ENCODE data around the gene GPR35. TPM values are rescaled to one million over a fixed set of nuclear protein-coding genes. Genes with fewer than 3 reads are reported as not detected.
A peak's percentile ranks its signal among the peaks of the same experiment; 100 is the strongest.

GPR35 gene
- total and polyA plus RNA-seq, 2 of the 13 experiments (the other 11 are each of a cell fraction or from before 2014, with no cell fraction given), result 27.1 to 44.2 TPM

- TF ChIP-seq ZBTB10 (CRISPR knock-in tag; IDR thresholded peaks at IDR 0.05; ENCODE audit: borderline replicate concordance), result peak; percentile 62; the same call in 1 of the 2 replicates
- no peak for TF ChIP-seq ZNF564 (CRISPR knock-in tag; IDR thresholded peaks at IDR 0.05)
- TF ChIP-seq BRD4 (CRISPR knock-in tag; IDR thresholded peaks at IDR 0.05), result peak; percentile 29; the same call in 1 of the 2 replicates
- peak; percentile 69 for TF ChIP-seq JUND (CRISPR knock-in tag; IDR thresholded peaks at IDR 0.05)
- TF ChIP-seq ELF3 (CRISPR knock-in tag; IDR thresholded peaks at IDR 0.05), result peak; percentile 70; the same call in 1 of the 2 replicates
- peak; percentile 99 for TF ChIP-seq ZBTB7A (CRISPR knock-in tag; IDR thresholded peaks at IDR 0.05)
- peak; percentile 35; the same call in 1 of the 3 replicates for TF ChIP-seq MXI1 (IDR thresholded peaks at IDR 0.05; ENCODE audit: borderline replicate concordance, low read depth, low read length)
- TF ChIP-seq ERF (CRISPR knock-in tag; IDR thresholded peaks at IDR 0.05), result no peak
- TF ChIP-seq ZBTB7B (CRISPR knock-in tag; IDR thresholded peaks at IDR 0.05), result peak; percentile 96
- peak; percentile 46; the same call in 1 of the 2 replicates for TF ChIP-seq ZNF501 (CRISPR knock-in tag; IDR thresholded peaks at IDR 0.05)
- peak; percentile 31; the same call in 1 of the 2 replicates for TF ChIP-seq NR1H2 (CRISPR knock-in tag; IDR thresholded peaks at IDR 0.05; ENCODE audit: borderline replicate concordance, low read depth)
- peak; percentile 74 for TF ChIP-seq ZFX (CRISPR knock-in tag; IDR thresholded peaks at IDR 0.05; ENCODE audit: low read depth)
- TF ChIP-seq JUN (CRISPR knock-in tag; IDR thresholded peaks at IDR 0.05), result peak; percentile 52; the same call in 1 of the 2 replicates
- peak; percentile 65; the same call in 1 of the 2 replicates for TF ChIP-seq TFAP4 (IDR thresholded peaks at IDR 0.05; ENCODE audit: borderline replicate concordance, low read depth)
- peak; percentile 34; the same call in 1 of the 2 replicates for TF ChIP-seq CTCF (CRISPR knock-in tag; IDR thresholded peaks at IDR 0.05)
- TF ChIP-seq ZFP36L1 (CRISPR knock-in tag; IDR thresholded peaks at IDR 0.05), result no peak
- TF ChIP-seq ZNF350 (CRISPR knock-in tag; IDR thresholded peaks at IDR 0.05; ENCODE audit: borderline replicate concordance, low read depth), result peak; percentile 35; the same call in 1 of the 2 replicates
- peak; percentile 72 for TF ChIP-seq GATAD2A (CRISPR knock-in tag; IDR thresholded peaks at IDR 0.05)
- TF ChIP-seq SOX5 (CRISPR knock-in tag; IDR thresholded peaks at IDR 0.05; ENCODE audit: borderline replicate concordance), result peak; percentile 23; the same call in 1 of the 2 replicates
- TF ChIP-seq, protein P1, sequence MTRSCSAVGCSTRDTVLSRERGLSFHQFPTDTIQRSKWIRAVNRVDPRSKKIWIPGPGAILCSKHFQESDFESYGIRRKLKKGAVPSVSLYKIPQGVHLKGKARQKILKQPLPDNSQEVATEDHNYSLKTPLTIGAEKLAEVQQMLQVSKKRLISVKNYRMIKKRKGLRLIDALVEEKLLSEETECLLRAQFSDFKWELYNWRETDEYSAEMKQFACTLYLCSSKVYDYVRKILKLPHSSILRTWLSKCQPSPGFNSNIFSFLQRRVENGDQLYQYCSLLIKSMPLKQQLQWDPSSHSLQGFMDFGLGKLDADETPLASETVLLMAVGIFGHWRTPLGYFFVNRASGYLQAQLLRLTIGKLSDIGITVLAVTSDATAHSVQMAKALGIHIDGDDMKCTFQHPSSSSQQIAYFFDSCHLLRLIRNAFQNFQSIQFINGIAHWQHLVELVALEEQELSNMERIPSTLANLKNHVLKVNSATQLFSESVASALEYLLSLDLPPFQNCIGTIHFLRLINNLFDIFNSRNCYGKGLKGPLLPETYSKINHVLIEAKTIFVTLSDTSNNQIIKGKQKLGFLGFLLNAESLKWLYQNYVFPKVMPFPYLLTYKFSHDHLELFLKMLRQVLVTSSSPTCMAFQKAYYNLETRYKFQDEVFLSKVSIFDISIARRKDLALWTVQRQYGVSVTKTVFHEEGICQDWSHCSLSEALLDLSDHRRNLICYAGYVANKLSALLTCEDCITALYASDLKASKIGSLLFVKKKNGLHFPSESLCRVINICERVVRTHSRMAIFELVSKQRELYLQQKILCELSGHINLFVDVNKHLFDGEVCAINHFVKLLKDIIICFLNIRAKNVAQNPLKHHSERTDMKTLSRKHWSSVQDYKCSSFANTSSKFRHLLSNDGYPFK (CRISPR knock-in tag; IDR thresholded peaks at IDR 0.05; ENCODE audit: borderline replicate concordance), result peak; percentile 24; the same call in 1 of the 2 replicates
- TF ChIP-seq JUNB (CRISPR knock-in tag; IDR thresholded peaks at IDR 0.05; ENCODE audit: borderline replicate concordance), result no peak
- TF ChIP-seq ZNF33B (CRISPR knock-in tag; IDR thresholded peaks at IDR 0.05), result peak; percentile 84; the same call in 1 of the 2 replicates
Measured at GRCh38 chr2:240597419-240598181, 27.7 kb upstream of the GPR35 start (continued).
